Measurements from ENCODE around the gene AP5S1. TPM values are rescaled to one million over a fixed set of nuclear protein-coding genes. Genes with fewer than 3 reads are reported as not detected.
A peak's percentile ranks its signal among the peaks of the same experiment; 100 is the strongest.

The AP5S1 gene
- total and polyA plus RNA-seq, 2 of the 13 experiments (the other 11 are each of a cell fraction or from before 2014, with no cell fraction given), result 7.9 to 23.2 TPM

GRCh38 chr20:3867802-3868201 lies 47.5 kb downstream of the AP5S1 start (continued):
- TF ChIP-seq ZNF318 (CRISPR knock-in tag; IDR thresholded peaks at IDR 0.05) (no peak), ZBTB20 (CRISPR knock-in tag; IDR thresholded peaks at IDR 0.05; ENCODE audit: borderline replicate concordance, low read depth) (no peak), SNRNP70 (IDR thresholded peaks at IDR 0.05; ENCODE audit: low read depth, low read length) (no peak), AGO2 (optimal IDR thresholded peaks at IDR 0.05; ENCODE audit: low read depth, low read length) (peak; percentile 15), GMEB2 (CRISPR knock-in tag; IDR thresholded peaks at IDR 0.05; ENCODE audit: low read depth) (no peak), POLR2G (IDR thresholded peaks at IDR 0.05; ENCODE audit: low read depth, low read length) (0 out of 2 replicates have a peak, but pooled peaks have one; percentile 49)

Measured in HepG2 (cell line).